HepG2 (cell line): ENCODE measurements around the gene RACGAP1. TPM values are rescaled to one million over a fixed set of nuclear protein-coding genes. Genes with fewer than 3 reads are reported as not detected.

Source experiments
- ATAC-seq: fragments of 200-7000 bp; cut with Tn5 transposase; 3 replicates; pipeline ENCODE4 v1.9.1; 2020; ENCODE audit warnings: mild to moderate bottlenecking, moderate library complexity
- BruUV-seq: library from RNA; stranded (reverse); fragments of 400-500 nt; replicated peaks from 2 replicates; lab custom pipeline; 2021; lab: Mats Ljungman, UMichigan
- CTCF ChIA-PET: fragments of 300-600 bp; formaldehyde crosslinking; extraction: SDS; loops from one replicate; lab custom pipeline; 2021; ENCODE audit warnings: low total read pairs, inconsistent platforms, low intra/inter-chr PET ratio; lab: Yijun Ruan, JAX
- POLR2A ChIA-PET: fragments of 350-600 bp; sonication (Branson Sonifier 250); formaldehyde crosslinking; loops from one replicate; lab custom pipeline; 2020; ENCODE audit warnings: antibody characterized with exemption, inconsistent platforms; lab: Yijun Ruan, JAX
- DNase-seq: peaks from one replicate; pipeline ENCODE4 v3.0.0-alpha.2; 2015; ENCODE audit warnings: low spot score
- FAIRE-seq: peaks from 3 replicates; lab custom pipeline; 2011; peaks lifted over from hg19 to GRCh38; lab: Jason Lieb, UNC
- H2AFZ ChIP-seq: one replicate; pipeline ENCODE4 v1.6.1; 2011; ENCODE audit warnings: low read length, inconsistent platforms
- H3K27ac ChIP-seq: fragments of 300-600 bp; 3 replicates; pipeline ENCODE4 v1.8.0; 2011; ENCODE audit warnings: mixed run types, mild to moderate bottlenecking, mixed read lengths, low read length, inconsistent platforms; ENCODE audit not compliant: insufficient read depth; ENCODE audit errors: extremely low read length
- H3K27me3 ChIP-seq, 2 experiments: fragments of 200-600 bp in 1 of 2; 2 replicates in 1 of 2; 3 replicates in 1 of 2; pipeline versions ENCODE4 v1.6.0 to v1.8.0; 2011; ENCODE audit warnings: low read length in 2 of 2, mild to moderate bottlenecking in 2 of 2, moderate library complexity in 2 of 2, inconsistent platforms in 1 of 2; ENCODE audit not compliant: insufficient read depth in 2 of 2, control insufficient read depth in 1 of 2
- H3K36me3 ChIP-seq, 2 experiments: fragments of 200-600 bp in 1 of 2; replicated peaks in 1 of 2; 2 replicates in 1 of 2; 3 replicates in 1 of 2; pipeline versions ENCODE4 v1.5.1 to v1.8.0; 2011; ENCODE audit warnings: low read length in 2 of 2, inconsistent platforms in 1 of 2; ENCODE audit not compliant: insufficient read depth in 2 of 2, control insufficient read depth in 1 of 2
- H3K4me1 ChIP-seq: 2 replicates; pipeline ENCODE4 v1.5.1; 2012; ENCODE audit warnings: low read length, inconsistent platforms; ENCODE audit not compliant: insufficient read depth
- H3K4me2 ChIP-seq: 2 replicates; pipeline ENCODE4 v1.6.0; 2011; ENCODE audit warnings: low read depth, low read length, inconsistent platforms
- H3K4me3 ChIP-seq, 3 experiments: fragments of 200-600 bp in 1 of 3; sonication (generic), shearing (Covaris generic) in 1 of 3; replicated peaks in 1 of 3; 2 replicates each; pipeline ENCODE4 v1.5.1; 2011 to 2016; ENCODE audit warnings: low read length in 3 of 3, inconsistent platforms in 2 of 3, low read depth in 2 of 3, mild to moderate bottlenecking in 2 of 3, control low read depth in 1 of 3, mixed read lengths in 1 of 3; ENCODE audit not compliant: insufficient read depth in 1 of 3
- H3K79me2 ChIP-seq: one replicate; pipeline ENCODE4 v1.6.1; 2011; ENCODE audit warnings: low read length, inconsistent platforms; ENCODE audit not compliant: insufficient read depth
- H3K9ac ChIP-seq: 2 replicates; pipeline ENCODE4 v1.6.0; 2011; ENCODE audit warnings: mild to moderate bottlenecking, low read depth, low read length, inconsistent platforms; ENCODE audit not compliant: insufficient read depth
- H3K9me3 ChIP-seq: 2 replicates; pipeline ENCODE4 v1.5.1; 2012; ENCODE audit warnings: mild to moderate bottlenecking, low read length
- H4K20me1 ChIP-seq: 2 replicates; pipeline ENCODE4 v1.6.0; 2011; ENCODE audit warnings: inconsistent platforms, mild to moderate bottlenecking, low read length, moderate library complexity; ENCODE audit not compliant: insufficient read depth
- ELF4 ChIP-seq: sonication (generic); formaldehyde crosslinking; IDR thresholded peaks from 2 replicates; pipeline ENCODE4 v1.5.0; 2020; ENCODE audit warnings: missing genetic modification reagents, mild to moderate bottlenecking, moderate library complexity, borderline replicate concordance
- FOSL2 ChIP-seq: sonication (generic); formaldehyde crosslinking; IDR thresholded peaks from 2 replicates; pipeline ENCODE4 v1.4.0; 2020; ENCODE audit warnings: missing genetic modification reagents
- JUND ChIP-seq: sonication (generic); formaldehyde crosslinking; IDR thresholded peaks from 2 replicates; pipeline ENCODE4 v1.8.0; 2022; ENCODE audit warnings: mild to moderate bottlenecking, missing genetic modification reagents
- RFX1 ChIP-seq: fragments of 450-650 bp; IDR thresholded peaks from 2 replicates; pipeline ENCODE4 v1.6.1; 2017
- RFX3 ChIP-seq: IDR thresholded peaks from 2 replicates; pipeline ENCODE4 v1.6.1; 2016; ENCODE audit warnings: missing biosample characterization, missing genetic modification reagents
- SOX6 ChIP-seq, 2 experiments: fragments of 450-650 bp in 1 of 2; sonication (generic) in 1 of 2; formaldehyde crosslinking in 1 of 2; IDR thresholded peaks; 2 replicates each; pipeline versions ENCODE4 v1.4.0 to v1.6.1; 2017 to 2020; ENCODE audit warnings: antibody characterized with exemption in 1 of 2, mild to moderate bottlenecking in 1 of 2, missing genetic modification reagents in 1 of 2
- SP2 ChIP-seq: sonication (generic); formaldehyde crosslinking; IDR thresholded peaks from 2 replicates; pipeline ENCODE4 v1.5.1; 2020; ENCODE audit warnings: mild to moderate bottlenecking, missing genetic modification reagents
- SPEN ChIP-seq: sonication (generic); formaldehyde crosslinking; IDR thresholded peaks from 2 replicates; pipeline ENCODE4 v1.5.1; 2020; ENCODE audit warnings: low read depth, mild to moderate bottlenecking, missing genetic modification reagents
- STAT5B ChIP-seq: sonication (generic); formaldehyde crosslinking; IDR thresholded peaks from 2 replicates; pipeline ENCODE4 v1.4.0; 2020; ENCODE audit warnings: missing genetic modification reagents
- TFDP2 ChIP-seq: sonication (generic); formaldehyde crosslinking; IDR thresholded peaks from 2 replicates; pipeline ENCODE4 v1.4.0; 2020; ENCODE audit warnings: missing genetic modification reagents
- TMF1 ChIP-seq: sonication (generic); formaldehyde crosslinking; IDR thresholded peaks from 2 replicates; pipeline ENCODE4 v1.8.1; 2022; ENCODE audit warnings: low read depth, missing genetic modification reagents
- ZBTB34 ChIP-seq: sonication (generic); formaldehyde crosslinking; IDR thresholded peaks from 2 replicates; pipeline ENCODE4 v1.8.0; 2022; ENCODE audit warnings: mild to moderate bottlenecking, missing genetic modification reagents
- ZNF451 ChIP-seq: sonication (generic); formaldehyde crosslinking; IDR thresholded peaks from 2 replicates; pipeline ENCODE4 v1.5.0; 2020; ENCODE audit warnings: mild to moderate bottlenecking, missing genetic modification reagents
- WGBS: methylation state at CpG from one replicate; pipeline ENCODE4 v1.1.6; 2017; ENCODE audit warnings: low lambda C conversion rate; 5-methylcytosine and 5-hydroxymethylcytosine counted together
- in situ Hi-C: cut with HindIII; loops from 2 replicates; pipeline ENCODE4 v1.10.0; 2017; ENCODE audit warnings: low pct_unique_long_range_greater_than_20kb; ENCODE audit not compliant: extremely low pct_ligation_motif_present
- intact Hi-C: fragments of 100-400 bp; cut with micrococcal nuclease; formaldehyde crosslinking; loops from one replicate; pipeline ENCODE4 v1.10.0; 2022; ENCODE audit not compliant: unreplicated experiment
- polyA plus RNA-seq, 8 experiments: library from polyadenylated mRNA; depleted of rRNA in 3 of 8; stranded (reverse) in 7 of 8; unstranded in 1 of 8; fragments of >200 nt; fragmentation: Illumina TruSeq in 4 of 8; extraction: Trizol in 4 of 8; gene quantifications; 2 replicates each; pipeline versions ENCODE4 v1.2.1 to v1.2.3, GENCODE V29; 2011 to 2016; ENCODE audit warnings: low read depth in 4 of 8, missing spikeins in 1 of 8, mixed read lengths in 1 of 8; ENCODE audit not compliant: insufficient read depth in 1 of 8
- total RNA-seq, 5 experiments: library from RNA; depleted of rRNA; stranded (reverse); fragments of >200 nt; fragmentation: Illumina TruSeq; extraction: Trizol; gene quantifications; 2 replicates each; pipeline ENCODE4 v1.2.3, GENCODE V29; 2016; ENCODE audit warnings: low read depth in 1 of 5
- TF ChIP-seq, protein P1 (sequence below): sonication (generic); formaldehyde crosslinking; conservative IDR thresholded peaks from 2 replicates; pipeline ENCODE4 v1.4.0; 2020; ENCODE audit warnings: missing genetic modification reagents
- TF ChIP-seq, protein P2 (sequence below): sonication (generic); formaldehyde crosslinking; conservative IDR thresholded peaks from 2 replicates; pipeline ENCODE4 v1.4.0; 2020; ENCODE audit warnings: missing genetic modification reagents
- TF ChIP-seq, protein P3 (sequence below): sonication (generic); formaldehyde crosslinking; IDR thresholded peaks from 2 replicates; pipeline ENCODE4 v1.8.1; 2023; ENCODE audit warnings: mild to moderate bottlenecking, missing genetic modification reagents

RACGAP1 gene
- total and polyA plus RNA-seq, 2 of the 13 experiments (the other 11 are each of a cell fraction or from before 2014, with no cell fraction given) = 16.7 to 57.9 TPM

GRCh38 chr12:49946086-49946485 lies 79.2 kb downstream of the RACGAP1 start:
- H3K9me3 ChIP-seq = no peaks in the 10 kb centered on the region
- 61% methylated on average over 9 of the region's 9 CpGs for WGBS
- H3K79me2 ChIP-seq = no peaks in the 10 kb centered on the region
- no peaks in the 10 kb centered on the region for H3K36me3 ChIP-seq
- peaks cover 22% of the 10 kb centered on the region for H3K4me1 ChIP-seq
- no peak overlapping the region for H3K27ac ChIP-seq
- FAIRE-seq (no peak), ATAC-seq (no peak), DNase-seq (no peak)
- H3K27me3 ChIP-seq = peaks cover 4 to 9% of the 10 kb centered on the region in 2 experiments; a peak in 3 of 5 replicates
- H3K4me3 ChIP-seq = no peak overlapping the region
- ChIA-PET CTCF (interaction anchor here (1.3 to 1.7 kb wide), 3 partner anchors 20 to 110 kb away, joined by 3 to 4 read pairs (median 4); no protein-coding TSS in a partner anchor), POLR2A (interaction anchor here (1.0 kb wide), 1 partner anchor 205 kb away, joined by 7 read pairs; the partner anchor contains the start of gene TMBIM6)
- H3K9ac ChIP-seq = no peak overlapping the region
- no peaks in the 10 kb centered on the region for H4K20me1 ChIP-seq
- no TSS peak for BruUV-seq
- no peak overlapping the region for H2AFZ ChIP-seq
- TF ChIP-seq, protein P1, sequence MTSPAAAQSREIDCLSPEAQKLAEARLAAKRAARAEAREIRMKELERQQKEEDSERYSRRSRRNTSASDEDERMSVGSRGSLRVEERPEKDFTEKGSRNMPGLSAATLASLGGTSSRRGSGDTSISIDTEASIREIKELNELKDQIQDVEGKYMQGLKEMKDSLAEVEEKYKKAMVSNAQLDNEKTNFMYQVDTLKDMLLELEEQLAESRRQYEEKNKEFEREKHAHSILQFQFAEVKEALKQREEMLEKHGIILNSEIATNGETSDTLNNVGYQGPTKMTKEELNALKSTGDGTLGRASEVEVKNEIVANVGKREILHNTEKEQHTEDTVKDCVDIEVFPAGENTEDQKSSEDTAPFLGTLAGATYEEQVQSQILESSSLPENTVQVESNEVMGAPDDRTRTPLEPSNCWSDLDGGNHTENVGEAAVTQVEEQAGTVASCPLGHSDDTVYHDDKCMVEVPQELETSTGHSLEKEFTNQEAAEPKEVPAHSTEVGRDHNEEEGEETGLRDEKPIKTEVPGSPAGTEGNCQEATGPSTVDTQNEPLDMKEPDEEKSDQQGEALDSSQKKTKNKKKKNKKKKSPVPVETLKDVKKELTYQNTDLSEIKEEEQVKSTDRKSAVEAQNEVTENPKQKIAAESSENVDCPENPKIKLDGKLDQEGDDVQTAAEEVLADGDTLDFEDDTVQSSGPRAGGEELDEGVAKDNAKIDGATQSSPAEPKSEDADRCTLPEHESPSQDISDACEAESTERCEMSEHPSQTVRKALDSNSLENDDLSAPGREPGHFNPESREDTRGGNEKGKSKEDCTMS (CRISPR knock-in tag) = no peak
- TF ChIP-seq ELF4 (CRISPR knock-in tag) (no peak), TFDP2 (CRISPR knock-in tag) (no peak), FOSL2 (CRISPR knock-in tag) (no peak), SOX6 (IDR thresholded peaks at IDR 0.05) (no peak), SOX6 (CRISPR knock-in tag; IDR thresholded peaks at IDR 0.05) (no peak), RFX1 (no peak), JUND (CRISPR knock-in tag) (no peak), RFX3 (CRISPR knock-in tag) (no peak), TMF1 (CRISPR knock-in tag) (no peak), STAT5B (CRISPR knock-in tag) (no peak), SP2 (CRISPR knock-in tag) (no peak), ZNF451 (CRISPR knock-in tag) (no peak), ZBTB34 (CRISPR knock-in tag) (no peak), SPEN (no peak)
- TF ChIP-seq, protein P2, sequence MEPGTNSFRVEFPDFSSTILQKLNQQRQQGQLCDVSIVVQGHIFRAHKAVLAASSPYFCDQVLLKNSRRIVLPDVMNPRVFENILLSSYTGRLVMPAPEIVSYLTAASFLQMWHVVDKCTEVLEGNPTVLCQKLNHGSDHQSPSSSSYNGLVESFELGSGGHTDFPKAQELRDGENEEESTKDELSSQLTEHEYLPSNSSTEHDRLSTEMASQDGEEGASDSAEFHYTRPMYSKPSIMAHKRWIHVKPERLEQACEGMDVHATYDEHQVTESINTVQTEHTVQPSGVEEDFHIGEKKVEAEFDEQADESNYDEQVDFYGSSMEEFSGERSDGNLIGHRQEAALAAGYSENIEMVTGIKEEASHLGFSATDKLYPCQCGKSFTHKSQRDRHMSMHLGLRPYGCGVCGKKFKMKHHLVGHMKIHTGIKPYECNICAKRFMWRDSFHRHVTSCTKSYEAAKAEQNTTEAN (CRISPR knock-in tag) = no peak
- TF ChIP-seq, protein P3, sequence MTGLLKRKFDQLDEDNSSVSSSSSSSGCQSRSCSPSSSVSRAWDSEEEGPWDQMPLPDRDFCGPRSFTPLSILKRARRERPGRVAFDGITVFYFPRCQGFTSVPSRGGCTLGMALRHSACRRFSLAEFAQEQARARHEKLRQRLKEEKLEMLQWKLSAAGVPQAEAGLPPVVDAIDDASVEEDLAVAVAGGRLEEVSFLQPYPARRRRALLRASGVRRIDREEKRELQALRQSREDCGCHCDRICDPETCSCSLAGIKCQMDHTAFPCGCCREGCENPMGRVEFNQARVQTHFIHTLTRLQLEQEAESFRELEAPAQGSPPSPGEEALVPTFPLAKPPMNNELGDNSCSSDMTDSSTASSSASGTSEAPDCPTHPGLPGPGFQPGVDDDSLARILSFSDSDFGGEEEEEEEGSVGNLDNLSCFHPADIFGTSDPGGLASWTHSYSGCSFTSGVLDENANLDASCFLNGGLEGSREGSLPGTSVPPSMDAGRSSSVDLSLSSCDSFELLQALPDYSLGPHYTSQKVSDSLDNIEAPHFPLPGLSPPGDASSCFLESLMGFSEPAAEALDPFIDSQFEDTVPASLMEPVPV (CRISPR knock-in tag) = no peak
- H3K4me2 ChIP-seq = peak overlapping the region; percentile 75
- in situ Hi-C loops (no loop called here), intact Hi-C loops (loop anchor here (10.0 kb wide), 1 partner anchor 81 kb away; no protein-coding TSS in a partner anchor)
